K562 (cell line): ENCODE measurements around the gene LSM12. TPM values are rescaled to one million over a fixed set of nuclear protein-coding genes. Genes with fewer than 3 reads are reported as not detected.

ENCODE experiments used
- ATAC-seq: fragments of 200-7000 bp; cut with Tn5 transposase; 3 replicates; pipeline ENCODE4 v1.9.1; 2020; ENCODE audit warnings: moderate library complexity
- BruUV-seq: library from RNA; stranded (reverse); fragments of 400-500 nt; replicated peaks from 2 replicates; lab custom pipeline; 2021; lab: Mats Ljungman, UMichigan
- CTCF ChIA-PET: fragments of 300-600 bp; formaldehyde crosslinking; extraction: SDS; loops from one replicate; lab custom pipeline; 2021; ENCODE audit warnings: low intra/inter-chr PET ratio; lab: Yijun Ruan, JAX
- POLR2A ChIA-PET: fragments of 300-600, 350-650 bp; sonication (Branson Sonifier 250); formaldehyde crosslinking; extraction: SDS; loops from one replicate; lab custom pipeline; 2021; ENCODE audit warnings: antibody characterized with exemption, inconsistent platforms; lab: Yijun Ruan, JAX
- DNase-seq, 4 experiments: peaks; one replicate each; pipeline versions ENCODE4 v3.0.0 to v3.0.0-alpha.2; 2011 to 2018; ENCODE audit warnings: low spot score in 3 of 4, mixed read lengths in 3 of 4; ENCODE audit errors: extremely low read depth in 1 of 4
- FAIRE-seq: peaks from 2 replicates; lab custom pipeline; 2011; peaks lifted over from hg19 to GRCh38; lab: Jason Lieb, UNC
- H2AFZ ChIP-seq: 2 replicates; pipeline ENCODE4 v1.6.0; 2011; ENCODE audit warnings: low read depth, low read length, control low read depth, inconsistent platforms
- H3K27ac ChIP-seq: fragments of 200-600 bp; 3 replicates; pipeline ENCODE4 v1.8.0; 2011; ENCODE audit warnings: low read depth, mild to moderate bottlenecking, control low read depth, inconsistent platforms, low read length, moderate library complexity, mixed read lengths; ENCODE audit errors: extremely low read depth
- H3K27me3 ChIP-seq, 2 experiments: fragments of 300-600 bp in 1 of 2; 2 replicates in 1 of 2; 3 replicates in 1 of 2; pipeline versions ENCODE4 v1.6.0 to v1.8.0; 2011; ENCODE audit warnings: inconsistent platforms in 2 of 2, low read length in 2 of 2, mild to moderate bottlenecking in 1 of 2, mixed read lengths in 1 of 2, moderate library complexity in 1 of 2; ENCODE audit not compliant: control insufficient read depth in 2 of 2, insufficient read depth in 2 of 2
- H3K36me3 ChIP-seq: fragments of 300-600 bp; 3 replicates; pipeline ENCODE4 v1.8.0; 2011; ENCODE audit warnings: mild to moderate bottlenecking, low read length, inconsistent platforms; ENCODE audit not compliant: control insufficient read depth, insufficient read depth
- H3K4me1 ChIP-seq, 2 experiments: fragments of 200-600 bp in 1 of 2; replicated peaks in 1 of 2; 2 replicates in 1 of 2; 3 replicates in 1 of 2; pipeline versions ENCODE4 v1.5.1 to v1.8.0; 2011; ENCODE audit warnings: inconsistent platforms in 2 of 2, low read length in 2 of 2, mild to moderate bottlenecking in 1 of 2, mixed read lengths in 1 of 2, moderate library complexity in 1 of 2; ENCODE audit not compliant: control insufficient read depth in 2 of 2, insufficient read depth in 2 of 2
- H3K4me2 ChIP-seq: 2 replicates; pipeline ENCODE4 v1.6.1; 2011; ENCODE audit warnings: low read length, control low read depth, inconsistent platforms, mixed read lengths; ENCODE audit not compliant: insufficient read depth
- H3K4me3 ChIP-seq: fragments of 200-600 bp; sonication (generic), shearing (Covaris generic); 2 replicates; pipeline ENCODE4 v1.5.1; 2016; ENCODE audit warnings: control low read depth, inconsistent platforms
- H3K79me2 ChIP-seq: fragments of 200-600 bp; 3 replicates; pipeline ENCODE4 v1.8.0; 2011; ENCODE audit warnings: low read length, inconsistent platforms; ENCODE audit not compliant: control insufficient read depth, insufficient read depth
- H3K9ac ChIP-seq, 2 experiments: 2 replicates each; pipeline versions ENCODE4 v1.6.0 to v1.6.1; 2011; ENCODE audit warnings: low read depth in 2 of 2, low read length in 2 of 2, control low read depth in 1 of 2, inconsistent platforms in 1 of 2, mild to moderate bottlenecking in 1 of 2, mixed read lengths in 1 of 2; ENCODE audit not compliant: insufficient read depth in 1 of 2
- H3K9me1 ChIP-seq: one replicate; pipeline ENCODE4 v1.6.0; 2011; ENCODE audit warnings: inconsistent platforms, mild to moderate bottlenecking, low read length, moderate library complexity; ENCODE audit not compliant: control insufficient read depth, insufficient read depth
- H3K9me3 ChIP-seq: replicated peaks from 2 replicates; pipeline ENCODE4 v1.5.1; 2011; ENCODE audit warnings: low read depth, low read length, inconsistent platforms; ENCODE audit not compliant: control insufficient read depth, insufficient read depth
- H4K20me1 ChIP-seq: replicated peaks from 2 replicates; pipeline ENCODE4 v1.6.1; 2011; ENCODE audit warnings: low read length, inconsistent platforms, mixed read lengths; ENCODE audit not compliant: control insufficient read depth, insufficient read depth
- DIDO1 ChIP-seq: fragments of 450-650 bp; IDR thresholded peaks from 2 replicates; pipeline ENCODE4 v1.6.1; 2016; ENCODE audit warnings: low read depth, missing biosample characterization, missing genetic modification characterization
- HDAC3 ChIP-seq: fragments of 450-650 bp; IDR thresholded peaks from 2 replicates; pipeline ENCODE4 v1.6.1; 2018; ENCODE audit warnings: borderline replicate concordance, mild to moderate bottlenecking, moderate library complexity; ENCODE audit not compliant: partially characterized antibody
- MLLT1 ChIP-seq, 2 experiments: fragments of 450-650 bp; IDR thresholded peaks; 2 replicates each; pipeline ENCODE4 v1.6.1; 2016
- PRPF4 ChIP-seq: fragments of 200-400 bp; formaldehyde crosslinking; IDR thresholded peaks from one replicate; pipeline ENCODE4 v1.6.1; 2017; ENCODE audit warnings: low read length, low read depth, mild to moderate bottlenecking; ENCODE audit not compliant: insufficient read depth, poor library complexity, severe bottlenecking
- ZNF408 ChIP-seq: fragments of 250-450 bp; sonication (Bioruptor Pico); IDR thresholded peaks from 2 replicates; pipeline ENCODE4 v1.4.0; 2020; ENCODE audit warnings: low read depth, mild to moderate bottlenecking, moderate library complexity
- WGBS: fragments of 100-300 bp; shearing (Covaris generic); methylation state at CpG from one replicate; pipeline ENCODE4 v1.1.6; 2016; ENCODE audit warnings: low coverage, mixed read lengths; ENCODE audit not compliant: insufficient coverage; ENCODE audit errors: missing lambda C conversion rate; 5-methylcytosine and 5-hydroxymethylcytosine counted together
- in situ Hi-C: fragments of 300-500 bp; cut with MboI; formaldehyde crosslinking; loops from 4 replicates; pipeline ENCODE4 v1.15.0; 2018; ENCODE audit warnings: inconsistent platforms, mixed read lengths
- intact Hi-C: fragments of 100-400 bp; cut with micrococcal nuclease; formaldehyde crosslinking; loops from 2 replicates; pipeline ENCODE4 v1.14.2; 2022
- polyA plus RNA-seq, 8 experiments: library from polyadenylated mRNA; depleted of rRNA in 4 of 8; stranded (reverse) in 5 of 8; unstranded in 3 of 8; fragments of >200 nt; fragmentation: Nextera tagmentation in 2 of 8; fragmentation: Illumina TruSeq in 1 of 8; extraction: Ambion mirVana in 2 of 8; extraction: Trizol in 1 of 8; gene quantifications; 2 replicates each; pipeline versions ENCODE4 v1.2.1 to v1.2.3, GENCODE V29; 2011 to 2014; ENCODE audit warnings: inconsistent platforms in 1 of 8, missing spikeins in 1 of 8
- total RNA-seq, 7 experiments: library from RNA; depleted of rRNA in 6 of 7; stranded (reverse); fragments of >200 nt in 6 of 7; fragmentation: Illumina TruSeq in 2 of 7; extraction: Trizol in 2 of 7; gene quantifications; 2 replicates each; pipeline versions ENCODE4 v1.2.1 to v1.2.3, GENCODE V29; 2011 to 2021; ENCODE audit warnings: low replicate concordance in 1 of 7

LSM12 gene
- total and polyA plus RNA-seq, 9 of the 15 experiments (the other 6 are each of a cell fraction or from before 2014, with no cell fraction given): 53.0 to 258 (median 89.3) TPM

- peaks cover 9 to 37% of the 10 kb centered on the region in 2 experiments for H3K4me1 ChIP-seq
- POLR2A ChIA-PET: interaction anchor here (0.6 to 1.6 kb wide), 5 partner anchors 10 to 27 kb away, joined by 3 to 5 read pairs (median 4); no protein-coding TSS in a partner anchor
These were observed 60.8 kb downstream of the LSM12 start for GRCh38 chr17:44005527-44006271.

More at GRCh38 chr17:44005527-44006271, 60.8 kb downstream of the LSM12 start:
- TF ChIP-seq MLLT1 (IDR thresholded peaks at IDR 0.05) (peak in 1 of 2 experiments; percentile 58; a peak in 2 of 4 replicates), DIDO1 (tag) (no peak), ZNF408 (no peak), PRPF4 (peak; percentile 25), HDAC3 (no peak)
- peak overlapping the region; percentile 91; the same call in 1 of the 2 replicates for H2AFZ ChIP-seq
- intact Hi-C loops: no loop called here
- no peaks in the 10 kb centered on the region for H3K79me2 ChIP-seq
- 81% methylated on average over 11 of the region's 59 CpGs for WGBS
- H3K36me3 ChIP-seq: peaks cover 4% of the 10 kb centered on the region; the same call in 1 of the 3 replicates
- H3K27ac ChIP-seq: no peak overlapping the region; the same call in 2 of the 3 replicates
- H3K4me2 ChIP-seq: peak overlapping the region; percentile 79
- no peaks in the 10 kb centered on the region for H3K9me1 ChIP-seq
- peak overlapping the region; percentile 33; the same call in 1 of the 2 replicates for H3K4me3 ChIP-seq
- DNase-seq (no peak), ATAC-seq (no peak), FAIRE-seq (no peak)
- H3K9me3 ChIP-seq: no peaks in the 10 kb centered on the region
- CTCF ChIA-PET: no interaction called here
- peak overlapping the region in 1 of 2 experiments; percentile 90; a peak in 2 of 4 replicates for H3K9ac ChIP-seq
- H3K27me3 ChIP-seq: no peaks in the 10 kb centered on the region
- peaks cover 11% of the 10 kb centered on the region; the same call in 1 of the 2 replicates for H4K20me1 ChIP-seq
- BruUV-seq: no TSS peak
- in situ Hi-C loops: no loop called here
